Tibial nerve (tissue), 4 donors: Measurements from ENCODE around the gene SLC16A11. TPM values are rescaled to one million over a fixed set of nuclear protein-coding genes. Genes with fewer than 3 reads are reported as not detected.

Source experiments
- DNase-seq, 2 donors: peaks; one replicate each; pipeline ENCODE4 v3.0.0-alpha.2; 2019; ENCODE audit warnings: low spot score in 2 of 2
- H3K27ac ChIP-seq, 4 donors: fragments of 200-600 bp; sonication (generic) in 3 of 4; one replicate each; pipeline ENCODE4 v1.5.1; 2017 to 2019; ENCODE audit warnings: mild to moderate bottlenecking in 1 of 4
- H3K27me3 ChIP-seq, 2 donors: fragments of 200-600 bp; sonication (generic) in 1 of 2; one replicate each; pipeline versions ENCODE4 v1.5.1 to v1.6.0; 2017 to 2019
- H3K36me3 ChIP-seq, 3 donors: fragments of 200-600 bp; sonication (generic); one replicate each; pipeline ENCODE4 v1.5.1; 2018 to 2019
- H3K4me1 ChIP-seq, 4 donors: fragments of 200-600 bp; sonication (generic) in 3 of 4; one replicate each; pipeline ENCODE4 v1.5.1; 2017 to 2019
- H3K4me3 ChIP-seq, 4 donors: fragments of 200-600 bp; sonication (generic) in 3 of 4; one replicate each; pipeline ENCODE4 v1.5.1; 2017 to 2019; ENCODE audit warnings: mild to moderate bottlenecking in 1 of 4, moderate library complexity in 1 of 4
- H3K9me3 ChIP-seq, 4 donors: fragments of 200-600 bp; sonication (generic) in 3 of 4; one replicate each; pipeline ENCODE4 v1.5.1; 2017 to 2019
- CTCF ChIP-seq, 5 experiments: fragments of 200-600 bp in 3 of 5; fragments of 450-650 bp in 2 of 5; sonication (generic) in 3 of 5; IDR thresholded peaks; one replicate each; pipeline ENCODE4 v1.5.1; 2016 to 2019; ENCODE audit warnings: antibody characterized with exemption in 5 of 5, mild to moderate bottlenecking in 3 of 5, moderate library complexity in 2 of 5
- EP300 ChIP-seq, 2 donors: sonication (generic); formaldehyde crosslinking; IDR thresholded peaks; one replicate each; pipeline ENCODE4 v1.6.1; 2017; ENCODE audit warnings: antibody characterized with exemption in 2 of 2, mild to moderate bottlenecking in 1 of 2
- POLR2A ChIP-seq, 2 donors: fragments of 450-650 bp; IDR thresholded peaks; one replicate each; pipeline ENCODE4 v1.6.1; 2017; ENCODE audit warnings: antibody characterized with exemption in 2 of 2, mild to moderate bottlenecking in 2 of 2, moderate library complexity in 2 of 2
- WGBS, 2 donors: methylation state at CpG; one replicate each; pipeline ENCODE4 v1.1.5; 2018; 5-methylcytosine and 5-hydroxymethylcytosine counted together
- total RNA-seq, 4 donors: library from RNA; depleted of rRNA; stranded (reverse); fragments of >200 nt; gene quantifications; one replicate each; pipeline ENCODE4 v1.1.0, GENCODE V29; 2016

The SLC16A11 gene
- total RNA-seq, 4 donors from 2014 or later: 0.78 TPM; not detected in 3

- H3K27ac ChIP-seq: peak overlapping the region; percentile 95 to 98 (median 98)
Observed at GRCh38 chr17:7011942-7012254, 32.0 kb downstream of the SLC16A11 start.

GRCh38 chr17:7011415-7011814 lies 32.5 kb downstream of the SLC16A11 start:
- peak overlapping the region; percentile 71 to 98 (median 90) for H3K4me3 ChIP-seq
- H3K36me3 ChIP-seq: peaks cover 0 to 32% (median 0%) of the 10 kb centered on the region in 3 donors
- H3K27ac ChIP-seq: peak overlapping the region in 3 of 4 donors; percentile 95 to 98 (median 98)
- peaks cover 0 to 56% (median 39%) of the 10 kb centered on the region in 4 donors for H3K4me1 ChIP-seq
- WGBS, 2 donors: 54 to 57% methylated on average over 14 of the region's 14 CpGs
- DNase-seq: no peak
- H3K9me3 ChIP-seq: no peaks in the 10 kb centered on the region
- TF ChIP-seq POLR2A (IDR thresholded peaks at IDR 0.05) (no peak), EP300 (IDR thresholded peaks at IDR 0.05) (no peak), CTCF (IDR thresholded peaks at IDR 0.05) (no peak)
- H3K27me3 ChIP-seq: no peaks in the 10 kb centered on the region

More at GRCh38 chr17:7011942-7012254, 32.0 kb downstream of the SLC16A11 start:
- H3K27me3 ChIP-seq: no peaks in the 10 kb centered on the region
- H3K9me3 ChIP-seq: no peaks in the 10 kb centered on the region
- 1 to 3% methylated on average over 6 of the region's 6 CpGs for WGBS, 2 donors
- TF ChIP-seq POLR2A (IDR thresholded peaks at IDR 0.05): no peak
- no peak for TF ChIP-seq EP300 (IDR thresholded peaks at IDR 0.05)
- TF ChIP-seq CTCF (IDR thresholded peaks at IDR 0.05): no peak
- H3K36me3 ChIP-seq: peaks cover 0 to 32% (median 0%) of the 10 kb centered on the region in 3 donors
- H3K4me3 ChIP-seq: peak overlapping the region; percentile 71 to 98 (median 90)
- peaks cover 0 to 60% (median 42%) of the 10 kb centered on the region in 4 donors for H3K4me1 ChIP-seq
- no peak for DNase-seq

DNA sequence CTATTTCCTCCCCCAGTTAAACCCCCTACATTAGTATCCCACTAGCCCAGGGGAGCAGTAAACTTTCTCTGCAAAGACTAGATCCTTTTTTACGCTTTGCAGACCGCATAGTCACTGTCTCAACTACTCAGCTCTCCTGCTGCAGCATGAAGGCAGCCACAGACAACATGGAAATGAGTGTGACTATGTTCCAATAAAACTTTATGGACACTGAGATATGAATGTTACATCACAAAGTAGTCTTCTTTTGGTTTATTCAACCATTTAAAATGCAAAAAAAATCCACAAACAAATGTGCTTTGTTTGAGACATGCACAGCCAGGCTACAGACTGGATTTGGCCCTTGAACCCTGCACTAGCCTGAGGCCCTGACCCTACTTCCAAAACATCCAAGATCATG lies 33.4 kb downstream of the SLC16A11 start:
- Histone ChIP-seq H3K27me3 (no peaks in the 10 kb centered on the region), H3K36me3 (peaks cover 0 to 33% (median 0%) of the 10 kb centered on the region in 3 donors), H3K27ac (no peak overlapping the region), H3K4me1 (peaks cover 0 to 47% (median 35%) of the 10 kb centered on the region in 4 donors), H3K4me3 (no peak overlapping the region), H3K9me3 (no peaks in the 10 kb centered on the region)
- TF ChIP-seq CTCF (IDR thresholded peaks at IDR 0.05) (no peak), EP300 (IDR thresholded peaks at IDR 0.05) (no peak), POLR2A (IDR thresholded peaks at IDR 0.05) (no peak)
- DNase-seq: no peak
- WGBS, 2 donors: 70 to 80% methylated on average over 2 of the region's 2 CpGs

DNA sequence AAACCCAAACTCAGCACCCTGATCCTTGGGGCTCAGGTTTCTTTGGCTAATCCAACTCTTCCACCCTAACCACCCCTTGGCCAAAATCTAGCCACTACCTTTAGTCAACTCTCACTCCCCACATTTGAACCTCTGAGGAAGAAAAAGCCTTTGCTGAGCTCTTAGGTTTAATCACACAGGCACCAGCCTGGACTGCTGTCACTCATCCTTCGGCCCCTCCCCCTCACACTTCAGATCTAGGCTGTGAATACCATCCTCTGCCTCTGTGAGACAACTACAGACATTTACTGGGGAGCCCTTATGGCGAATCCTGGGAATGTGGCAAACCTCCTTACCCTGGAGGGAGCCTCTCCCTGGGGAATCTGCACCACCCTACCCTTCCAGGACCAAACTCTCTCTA lies 36.7 kb downstream of the SLC16A11 start:
- no peak overlapping the region for H3K27ac ChIP-seq
- WGBS, 2 donors: 82 to 90% methylated on average over 2 of the region's 2 CpGs
- H3K36me3 ChIP-seq: peaks cover 0 to 49% (median 0%) of the 10 kb centered on the region in 3 donors
- DNase-seq: no peak
- peaks cover 0 to 28% (median 21%) of the 10 kb centered on the region in 4 donors for H3K4me1 ChIP-seq
- TF ChIP-seq EP300 (IDR thresholded peaks at IDR 0.05) (no peak), CTCF (IDR thresholded peaks at IDR 0.05) (no peak)
- no peak overlapping the region for H3K4me3 ChIP-seq
- no peaks in the 10 kb centered on the region for H3K27me3 ChIP-seq
- H3K9me3 ChIP-seq: no peaks in the 10 kb centered on the region

DNA sequence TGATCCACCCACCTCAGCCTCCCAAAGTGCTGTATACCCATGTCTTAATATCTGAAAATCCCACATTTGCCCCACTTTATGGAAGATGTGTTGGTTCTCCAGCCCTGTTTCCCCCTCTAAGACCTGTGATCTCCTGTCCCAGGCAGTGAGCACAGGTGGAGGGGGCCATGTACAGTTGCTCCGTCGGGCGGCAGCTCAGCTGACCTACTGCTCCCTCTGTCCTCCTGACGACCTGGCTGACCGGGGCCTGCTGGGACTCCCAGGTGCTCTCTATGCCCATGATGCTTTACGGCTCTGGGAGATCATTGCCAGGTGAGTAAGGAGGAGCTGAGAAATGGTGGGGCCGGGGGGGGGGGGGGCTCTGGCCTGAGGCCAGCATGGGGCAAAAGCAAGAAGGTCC lies 38.2 kb downstream of the SLC16A11 start:
- Histone ChIP-seq H3K9me3 (no peaks in the 10 kb centered on the region), H3K36me3 (peaks cover 0 to 63% (median 7%) of the 10 kb centered on the region in 3 donors), H3K27ac (no peak overlapping the region), H3K4me3 (no peak overlapping the region), H3K4me1 (peaks cover 0 to 16% (median 10%) of the 10 kb centered on the region in 4 donors), H3K27me3 (no peaks in the 10 kb centered on the region)
- TF ChIP-seq CTCF (IDR thresholded peaks at IDR 0.05) (no peak), EP300 (IDR thresholded peaks at IDR 0.05) (no peak), POLR2A (IDR thresholded peaks at IDR 0.05) (no peak)
- WGBS, 2 donors: 74 to 88% methylated on average over 6 of the region's 7 CpGs
- DNase-seq: no peak
